Embryonic facial prominence (tissue), 1 donor: Measurements from ENCODE around the gene CDC14C.

Source experiments
- DNase-seq: peaks from one replicate; pipeline ENCODE4 v3.0.0-alpha.2; 2016; ENCODE audit errors: extremely low spot score

Gene CDC14C

GRCh38 chr7:48976253-48976652, 51.9 kb downstream of the CDC14C start:
- no peak for DNase-seq

- no peak for DNase-seq
These were observed 52.5 kb downstream of the CDC14C start for GRCh38 chr7:48976850-48977249.
